HepG2 (cell line): ENCODE data around the gene AREL1.

Experiments used
- FOXM1 ChIP-seq: sonication (generic); formaldehyde crosslinking; IDR thresholded peaks from 2 replicates; pipeline ENCODE4 v1.5.0; 2020; ENCODE audit warnings: missing genetic modification reagents
- MZF1 ChIP-seq: sonication (generic); formaldehyde crosslinking; IDR thresholded peaks from 2 replicates; pipeline ENCODE4 v1.8.1; 2023; ENCODE audit warnings: mild to moderate bottlenecking, missing genetic modification reagents, borderline replicate concordance
- NFYB ChIP-seq: sonication (generic); formaldehyde crosslinking; IDR thresholded peaks from 2 replicates; pipeline ENCODE4 v1.4.0; 2020; ENCODE audit warnings: missing genetic modification reagents
- ZBTB20 ChIP-seq: sonication (generic); formaldehyde crosslinking; IDR thresholded peaks from 2 replicates; pipeline ENCODE4 v1.8.1; 2023; ENCODE audit warnings: missing genetic modification reagents, low read depth, mild to moderate bottlenecking, borderline replicate concordance
- TF ChIP-seq, protein P1 (sequence below): sonication (generic); formaldehyde crosslinking; conservative IDR thresholded peaks from 2 replicates; pipeline ENCODE4 v1.4.0; 2020; ENCODE audit warnings: mild to moderate bottlenecking, missing genetic modification reagents, moderate library complexity
- TF ChIP-seq, protein P2 (sequence below): sonication (generic); formaldehyde crosslinking; IDR thresholded peaks from 2 replicates; pipeline ENCODE4 v1.4.0; 2020; ENCODE audit warnings: mild to moderate bottlenecking, missing genetic modification reagents
- TF ChIP-seq, protein P3 (sequence below): sonication (generic); formaldehyde crosslinking; IDR thresholded peaks from 2 replicates; pipeline ENCODE4 v1.5.0; 2020; ENCODE audit warnings: mild to moderate bottlenecking, missing genetic modification reagents, moderate library complexity

DNA sequence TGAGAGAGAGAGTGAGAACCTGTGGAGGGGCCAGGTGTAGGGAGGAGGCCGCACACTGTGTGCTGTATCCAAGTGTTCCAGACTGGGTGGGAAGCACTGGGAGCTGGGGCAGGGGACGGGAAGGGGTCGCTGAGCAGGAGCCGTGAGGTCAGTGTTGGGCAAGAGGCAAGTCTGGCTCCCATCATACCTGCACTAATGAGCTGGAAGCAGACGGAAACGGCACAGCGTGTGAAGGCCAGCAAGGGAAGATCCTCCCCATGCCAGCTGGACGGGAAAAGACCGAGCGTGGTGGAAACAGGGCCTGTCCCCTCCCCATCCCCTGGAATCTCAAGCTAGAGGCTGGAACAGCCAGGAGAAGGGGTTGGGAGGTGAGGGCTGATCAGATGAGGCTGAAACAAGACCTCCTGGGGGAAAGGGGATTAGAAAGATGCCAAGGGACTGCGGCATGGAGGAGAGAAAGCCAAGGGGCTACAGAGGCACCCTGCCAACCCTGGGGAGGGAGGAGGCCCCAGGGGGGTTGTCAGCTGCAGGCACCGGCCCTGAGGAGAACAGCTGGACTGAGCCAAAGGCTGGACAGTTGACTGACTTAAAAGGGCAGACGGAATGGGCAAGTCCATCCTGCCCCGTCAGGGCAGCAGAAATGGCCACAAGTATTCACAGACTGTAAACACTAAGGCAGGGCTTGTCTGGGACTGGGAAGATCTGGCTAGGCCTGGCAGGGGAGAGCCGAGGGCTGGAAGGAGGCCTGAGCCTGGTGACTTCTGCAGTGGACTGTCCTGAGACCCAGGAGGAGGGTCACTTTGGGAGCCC, 81.8 kb downstream of the AREL1 start:
- TF ChIP-seq FOXM1 (CRISPR knock-in tag): no peak
- TF ChIP-seq, protein P1, sequence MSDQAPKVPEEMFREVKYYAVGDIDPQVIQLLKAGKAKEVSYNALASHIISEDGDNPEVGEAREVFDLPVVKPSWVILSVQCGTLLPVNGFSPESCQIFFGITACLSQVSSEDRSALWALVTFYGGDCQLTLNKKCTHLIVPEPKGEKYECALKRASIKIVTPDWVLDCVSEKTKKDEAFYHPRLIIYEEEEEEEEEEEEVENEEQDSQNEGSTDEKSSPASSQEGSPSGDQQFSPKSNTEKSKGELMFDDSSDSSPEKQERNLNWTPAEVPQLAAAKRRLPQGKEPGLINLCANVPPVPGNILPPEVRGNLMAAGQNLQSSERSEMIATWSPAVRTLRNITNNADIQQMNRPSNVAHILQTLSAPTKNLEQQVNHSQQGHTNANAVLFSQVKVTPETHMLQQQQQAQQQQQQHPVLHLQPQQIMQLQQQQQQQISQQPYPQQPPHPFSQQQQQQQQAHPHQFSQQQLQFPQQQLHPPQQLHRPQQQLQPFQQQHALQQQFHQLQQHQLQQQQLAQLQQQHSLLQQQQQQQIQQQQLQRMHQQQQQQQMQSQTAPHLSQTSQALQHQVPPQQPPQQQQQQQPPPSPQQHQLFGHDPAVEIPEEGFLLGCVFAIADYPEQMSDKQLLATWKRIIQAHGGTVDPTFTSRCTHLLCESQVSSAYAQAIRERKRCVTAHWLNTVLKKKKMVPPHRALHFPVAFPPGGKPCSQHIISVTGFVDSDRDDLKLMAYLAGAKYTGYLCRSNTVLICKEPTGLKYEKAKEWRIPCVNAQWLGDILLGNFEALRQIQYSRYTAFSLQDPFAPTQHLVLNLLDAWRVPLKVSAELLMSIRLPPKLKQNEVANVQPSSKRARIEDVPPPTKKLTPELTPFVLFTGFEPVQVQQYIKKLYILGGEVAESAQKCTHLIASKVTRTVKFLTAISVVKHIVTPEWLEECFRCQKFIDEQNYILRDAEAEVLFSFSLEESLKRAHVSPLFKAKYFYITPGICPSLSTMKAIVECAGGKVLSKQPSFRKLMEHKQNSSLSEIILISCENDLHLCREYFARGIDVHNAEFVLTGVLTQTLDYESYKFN: no peak
- TF ChIP-seq, protein P2, sequence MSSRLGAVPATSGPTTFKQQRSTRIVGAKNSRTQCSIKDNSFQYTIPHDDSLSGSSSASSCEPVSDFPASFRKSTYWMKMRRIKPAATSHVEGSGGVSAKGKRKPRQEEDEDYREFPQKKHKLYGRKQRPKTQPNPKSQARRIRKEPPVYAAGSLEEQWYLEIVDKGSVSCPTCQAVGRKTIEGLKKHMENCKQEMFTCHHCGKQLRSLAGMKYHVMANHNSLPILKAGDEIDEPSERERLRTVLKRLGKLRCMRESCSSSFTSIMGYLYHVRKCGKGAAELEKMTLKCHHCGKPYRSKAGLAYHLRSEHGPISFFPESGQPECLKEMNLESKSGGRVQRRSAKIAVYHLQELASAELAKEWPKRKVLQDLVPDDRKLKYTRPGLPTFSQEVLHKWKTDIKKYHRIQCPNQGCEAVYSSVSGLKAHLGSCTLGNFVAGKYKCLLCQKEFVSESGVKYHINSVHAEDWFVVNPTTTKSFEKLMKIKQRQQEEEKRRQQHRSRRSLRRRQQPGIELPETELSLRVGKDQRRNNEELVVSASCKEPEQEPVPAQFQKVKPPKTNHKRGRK (CRISPR knock-in tag): no peak
- TF ChIP-seq NFYB (CRISPR knock-in tag): no peak
- TF ChIP-seq, protein P3, sequence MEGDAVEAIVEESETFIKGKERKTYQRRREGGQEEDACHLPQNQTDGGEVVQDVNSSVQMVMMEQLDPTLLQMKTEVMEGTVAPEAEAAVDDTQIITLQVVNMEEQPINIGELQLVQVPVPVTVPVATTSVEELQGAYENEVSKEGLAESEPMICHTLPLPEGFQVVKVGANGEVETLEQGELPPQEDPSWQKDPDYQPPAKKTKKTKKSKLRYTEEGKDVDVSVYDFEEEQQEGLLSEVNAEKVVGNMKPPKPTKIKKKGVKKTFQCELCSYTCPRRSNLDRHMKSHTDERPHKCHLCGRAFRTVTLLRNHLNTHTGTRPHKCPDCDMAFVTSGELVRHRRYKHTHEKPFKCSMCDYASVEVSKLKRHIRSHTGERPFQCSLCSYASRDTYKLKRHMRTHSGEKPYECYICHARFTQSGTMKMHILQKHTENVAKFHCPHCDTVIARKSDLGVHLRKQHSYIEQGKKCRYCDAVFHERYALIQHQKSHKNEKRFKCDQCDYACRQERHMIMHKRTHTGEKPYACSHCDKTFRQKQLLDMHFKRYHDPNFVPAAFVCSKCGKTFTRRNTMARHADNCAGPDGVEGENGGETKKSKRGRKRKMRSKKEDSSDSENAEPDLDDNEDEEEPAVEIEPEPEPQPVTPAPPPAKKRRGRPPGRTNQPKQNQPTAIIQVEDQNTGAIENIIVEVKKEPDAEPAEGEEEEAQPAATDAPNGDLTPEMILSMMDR (CRISPR knock-in tag): no peak
- TF ChIP-seq MZF1 (CRISPR knock-in tag): no peak
- no peak for TF ChIP-seq ZBTB20 (CRISPR knock-in tag)
